T47D (cell line): ENCODE data around the gene HAGH.

Source experiments
- DNase-seq, 2 experiments: peaks; one replicate each; pipeline versions ENCODE4 v3.0.0 to v3.0.0-alpha.2; 2011 to 2012; ENCODE audit warnings: low read depth in 1 of 2, low spot score in 1 of 2
- JUND ChIP-seq: IDR thresholded peaks from 2 replicates; pipeline ENCODE4 v1.6.1; 2012; ENCODE audit warnings: low read depth
- in situ Hi-C: cut with HindIII; loops from 2 replicates; pipeline ENCODE4 v1.10.0; 2016; ENCODE audit warnings: low sequenced_read_pairs, low pct_unique_long_range_greater_than_20kb

Gene HAGH

GRCh38 chr16:1762879-1763520 is 63.6 kb downstream of the HAGH start:
- in situ Hi-C loops: no loop called here
- TF ChIP-seq JUND: no peak
- DNase-seq: no peak

GRCh38 chr16:1762196-1762878 is 64.3 kb downstream of the HAGH start:
- DNase-seq: no peak
- no peak for TF ChIP-seq JUND
- in situ Hi-C loops: no loop called here

DNA sequence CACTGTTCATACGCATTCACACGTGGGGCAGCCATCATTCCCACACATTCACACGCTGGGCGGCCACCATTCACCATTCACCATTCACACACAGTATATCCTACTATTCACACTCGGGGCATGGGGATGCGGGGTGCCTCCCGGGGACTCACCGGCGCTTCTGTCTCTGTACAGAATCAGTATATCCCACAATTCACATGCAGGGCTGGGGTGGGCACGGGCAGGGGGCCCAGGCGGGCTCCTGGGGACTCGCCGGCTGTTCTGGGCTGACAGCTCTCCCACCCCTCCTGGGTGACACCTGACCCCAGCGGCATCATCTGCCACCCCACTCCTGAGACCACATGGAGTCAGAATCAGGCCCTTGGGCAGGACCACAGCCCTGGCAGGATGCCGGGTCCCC is 64.9 kb downstream of the HAGH start:
- in situ Hi-C loops: no loop called here
- no peak for TF ChIP-seq JUND
- DNase-seq: no peak

- in situ Hi-C loops: no loop called here
- no peak for TF ChIP-seq JUND
- no peak for DNase-seq
These were observed 65.7 kb downstream of the HAGH start for GRCh38 chr16:1760911-1761310.

GRCh38 chr16:1759511-1759910 is 67.1 kb downstream of the HAGH start:
- TF ChIP-seq JUND: no peak
- in situ Hi-C loops: no loop called here
- DNase-seq: no peak

- no peak for DNase-seq
- TF ChIP-seq JUND: no peak
- in situ Hi-C loops: no loop called here
These were observed 67.7 kb downstream of the HAGH start for GRCh38 chr16:1758923-1759322.

- no peak for DNase-seq
- in situ Hi-C loops: no loop called here
- TF ChIP-seq JUND: no peak
These were observed 68.7 kb downstream of the HAGH start for GRCh38 chr16:1757714-1758461.
